Sigmoid colon (tissue), 7 donors: Measurements from ENCODE around the gene IFI27L2. TPM values are rescaled to one million over a fixed set of nuclear protein-coding genes. Genes with fewer than 3 reads are reported as not detected.
A peak's percentile ranks its signal among the peaks of the same experiment; 100 is the strongest.

ENCODE experiments used
- DNase-seq: peaks from one replicate; pipeline ENCODE4 v3.0.0-alpha.2; 2019
- H3K27ac ChIP-seq, 4 donors: fragments of 200-600 bp; sonication (generic); one replicate each; pipeline ENCODE4 v1.5.1; 2016 to 2019; ENCODE audit warnings: mild to moderate bottlenecking in 1 of 4
- H3K27me3 ChIP-seq, 3 donors: fragments of 200-600 bp; sonication (generic); one replicate each; pipeline ENCODE4 v1.5.1; 2019; ENCODE audit warnings: mild to moderate bottlenecking in 1 of 3
- H3K36me3 ChIP-seq, 4 donors: fragments of 200-600 bp; sonication (generic); one replicate each; pipeline ENCODE4 v1.5.1; 2016 to 2019
- H3K4me1 ChIP-seq, 4 donors: fragments of 200-600 bp; sonication (generic); one replicate each; pipeline ENCODE4 v1.5.1; 2017 to 2019
- H3K4me3 ChIP-seq, 4 donors: fragments of 200-600 bp; sonication (generic); one replicate each; pipeline ENCODE4 v1.5.1; 2017 to 2019; ENCODE audit warnings: mild to moderate bottlenecking in 2 of 4, moderate library complexity in 1 of 4
- H3K9me3 ChIP-seq, 4 donors: fragments of 200-600 bp in 3 of 4; sonication (generic) in 3 of 4; one replicate each; pipeline versions ENCODE4 v1.5.1 to v1.6.1; 2013 to 2019
- CTCF ChIP-seq, 4 experiments: fragments of 450-650 bp in 3 of 4; fragments of 200-600 bp in 1 of 4; IDR thresholded peaks; one replicate each; pipeline ENCODE4 v1.5.1; 2016 to 2019; ENCODE audit warnings: antibody characterized with exemption in 4 of 4, mild to moderate bottlenecking in 3 of 4, moderate library complexity in 2 of 4
- EP300 ChIP-seq, 4 donors: sonication (generic); formaldehyde crosslinking; IDR thresholded peaks; one replicate each; pipeline ENCODE4 v1.6.1; 2017; ENCODE audit warnings: antibody characterized with exemption in 4 of 4
- POLR2A ChIP-seq, 2 donors: fragments of 450-650 bp; IDR thresholded peaks; one replicate each; pipeline ENCODE4 v1.6.1; 2016; ENCODE audit warnings: antibody characterized with exemption in 2 of 2, mild to moderate bottlenecking in 2 of 2, moderate library complexity in 2 of 2
- POLR2AphosphoS5 ChIP-seq, 4 donors: sonication (generic); formaldehyde crosslinking; IDR thresholded peaks; one replicate each; pipeline ENCODE4 v1.6.1; 2017; ENCODE audit warnings: antibody characterized with exemption in 4 of 4
- WGBS, 2 donors: extraction: QIAGEN DNeasy Blood & Tissue Kit; methylation state at CpG; one replicate each; pipeline ENCODE4 v1.1.7; 2013; 5-methylcytosine and 5-hydroxymethylcytosine counted together
- intact Hi-C: fragments of 100-400 bp; cut with DNase I; formaldehyde crosslinking; loops from one replicate; pipeline ENCODE4 v1.15.1; 2023
- polyA plus RNA-seq, 3 donors: library from polyadenylated mRNA; stranded (reverse); fragments of 200-250 nt; gene quantifications; one replicate each; pipeline ENCODE4 v1.2.3, GENCODE V29; 2013
- total RNA-seq, 4 donors: library from RNA; depleted of rRNA; stranded (reverse); fragments of >200 nt; gene quantifications; one replicate each; pipeline ENCODE4 v1.1.0, GENCODE V29; 2016
- donor health status: healthy with polysubstance abuse.
- donor health status: Bipolar disorder and iron deficiency.
- donor health status: healthy.

Gene IFI27L2
- total and polyA plus RNA-seq, 7 donors = 47.9 to 145 (median 84.7) TPM

GRCh38 chr14:94132285-94132887, 3.0 kb upstream of the IFI27L2 start:
- TF ChIP-seq EP300 (IDR thresholded peaks at IDR 0.05) (no peak), POLR2AphosphoS5 (IDR thresholded peaks at IDR 0.05) (no peak), CTCF (IDR thresholded peaks at IDR 0.05) (peak; percentile 20 to 77 (median 54))
- Histone ChIP-seq H3K4me1 (peaks cover 0 to 24% (median 12%) of the 10 kb centered on the region in 4 donors), H3K27ac (no peak overlapping the region), H3K27me3 (no peaks in the 10 kb centered on the region), H3K4me3 (no peak overlapping the region), H3K36me3 (no peaks in the 10 kb centered on the region), H3K9me3 (no peaks in the 10 kb centered on the region)
- WGBS, 2 donors = 45 to 46% methylated on average over 4 of the region's 4 CpGs
- intact Hi-C loops = no loop called here
- no peak for DNase-seq

DNA sequence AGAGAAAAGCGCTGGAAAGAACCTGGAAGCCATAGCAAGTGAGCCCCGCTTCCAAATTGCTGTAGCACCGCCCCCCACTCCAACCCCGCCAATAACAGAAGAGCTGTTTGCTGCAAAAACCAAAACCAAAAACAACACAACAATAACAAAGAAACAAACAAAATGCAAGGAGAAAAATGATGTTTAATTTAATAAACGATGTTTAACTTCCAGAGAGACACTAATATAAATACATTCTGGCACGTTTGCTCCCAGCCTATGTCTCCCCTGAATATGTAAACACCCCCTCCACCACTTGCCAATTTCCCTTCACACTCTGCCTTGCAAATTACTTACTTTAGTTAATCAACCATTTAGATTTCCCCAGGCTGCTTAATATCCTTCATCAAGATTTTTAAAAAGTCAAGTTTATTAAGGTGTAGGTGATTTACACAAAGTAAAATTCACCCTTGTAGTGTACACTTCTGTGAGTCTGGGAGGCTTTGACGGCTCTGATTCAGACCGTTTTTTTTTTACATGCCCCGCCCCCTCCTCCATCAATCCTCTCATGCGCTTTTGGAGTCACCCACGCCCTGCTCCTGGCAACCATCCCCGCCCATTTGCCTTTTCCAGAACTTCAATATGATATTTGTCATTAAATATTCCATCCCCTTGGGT, 482 bp upstream of the IFI27L2 start:
- H3K4me3 ChIP-seq = peak overlapping the region; percentile 26 to 61 (median 56)
- WGBS, 2 donors = 1% methylated on average over 12 of the region's 12 CpGs
- peak overlapping the region; percentile 77 to 88 (median 80) for H3K27ac ChIP-seq
- TF ChIP-seq EP300 (IDR thresholded peaks at IDR 0.05) (no peak), POLR2AphosphoS5 (IDR thresholded peaks at IDR 0.05) (no peak), CTCF (IDR thresholded peaks at IDR 0.05) (no peak), POLR2A (IDR thresholded peaks at IDR 0.05) (no peak)
- no peaks in the 10 kb centered on the region for H3K27me3 ChIP-seq
- H3K4me1 ChIP-seq = peaks cover 0 to 20% (median 12%) of the 10 kb centered on the region in 4 donors
- no peaks in the 10 kb centered on the region for H3K36me3 ChIP-seq
- no peaks in the 10 kb centered on the region for H3K9me3 ChIP-seq
- intact Hi-C loops = loop anchor here (2.0 kb wide), 1 partner anchor 49 kb away; the partner anchor contains the start of genes DDX24 and IFI27L1
- DNase-seq = no peak

- peaks cover 0 to 20% (median 12%) of the 10 kb centered on the region in 4 donors for H3K4me1 ChIP-seq
- H3K36me3 ChIP-seq = no peaks in the 10 kb centered on the region
- WGBS, 2 donors = 93 to 95% methylated on average over 14 of the region's 14 CpGs
- no peaks in the 10 kb centered on the region for H3K27me3 ChIP-seq
- H3K4me3 ChIP-seq = peak overlapping the region in 2 of 4 donors; percentile 57 to 61
- intact Hi-C loops = loop anchor here (2.0 kb wide), 1 partner anchor 48 kb away; the partner anchor contains the start of genes DDX24 and IFI27L1
- DNase-seq = peak; percentile 18
- peak overlapping the region; percentile 77 to 88 (median 80) for H3K27ac ChIP-seq
- no peak for TF ChIP-seq EP300 (IDR thresholded peaks at IDR 0.05)
- no peak for TF ChIP-seq POLR2AphosphoS5 (IDR thresholded peaks at IDR 0.05)
- TF ChIP-seq CTCF (IDR thresholded peaks at IDR 0.05) = no peak
- H3K9me3 ChIP-seq = no peaks in the 10 kb centered on the region
These were observed 1.1 kb downstream of the IFI27L2 start for GRCh38 chr14:94128216-94128839.

DNA sequence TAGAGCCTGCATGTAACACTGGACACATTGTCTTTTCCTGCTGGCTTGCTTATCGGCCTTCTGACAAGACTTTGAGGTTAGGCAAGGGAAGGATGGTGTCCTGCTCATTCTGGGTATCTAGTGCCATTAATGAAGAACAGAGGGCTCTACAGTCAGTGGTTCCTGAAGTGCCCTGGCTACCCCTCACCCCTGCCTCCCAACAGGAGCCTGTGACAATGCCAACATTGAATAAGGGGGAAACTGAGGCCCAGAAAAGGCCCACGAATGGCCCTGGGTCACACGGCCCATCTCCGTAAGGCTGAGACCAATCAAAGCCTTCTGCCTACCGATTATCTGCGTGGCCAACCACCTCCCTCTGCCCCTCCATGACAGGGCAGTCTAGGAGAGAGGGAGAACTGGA, 2.1 kb downstream of the IFI27L2 start:
- H3K9me3 ChIP-seq = no peaks in the 10 kb centered on the region
- 93 to 98% methylated on average over 6 of the region's 6 CpGs for WGBS, 2 donors
- intact Hi-C loops = no loop called here
- no peak overlapping the region for H3K27ac ChIP-seq
- no peaks in the 10 kb centered on the region for H3K36me3 ChIP-seq
- no peak for DNase-seq
- peaks cover 0 to 20% (median 12%) of the 10 kb centered on the region in 4 donors for H3K4me1 ChIP-seq
- no peak overlapping the region for H3K4me3 ChIP-seq
- no peak for TF ChIP-seq EP300 (IDR thresholded peaks at IDR 0.05)
- no peak for TF ChIP-seq POLR2AphosphoS5 (IDR thresholded peaks at IDR 0.05)
- H3K27me3 ChIP-seq = no peaks in the 10 kb centered on the region

DNA sequence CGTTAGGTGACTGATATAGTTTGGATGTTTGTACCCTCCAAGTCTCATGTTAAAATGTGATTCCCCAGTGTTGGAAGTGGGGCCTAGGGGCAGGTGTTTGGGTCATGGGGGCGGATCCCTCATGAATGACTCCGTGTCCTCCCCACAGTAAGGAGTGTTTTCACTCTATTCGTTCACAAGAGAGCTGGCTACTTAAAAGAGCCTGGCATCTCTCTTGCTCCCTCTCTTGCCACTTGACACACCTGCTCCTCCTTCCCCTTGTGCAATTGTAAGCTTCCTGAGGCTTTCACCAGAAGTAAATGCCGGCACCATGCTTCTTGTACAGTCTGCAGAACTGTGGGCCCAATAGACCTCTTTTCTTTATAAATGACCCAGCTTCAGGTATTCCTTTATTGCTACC, 2.6 kb downstream of the IFI27L2 start:
- peak; percentile 36 for DNase-seq
- intact Hi-C loops = no loop called here
- no peaks in the 10 kb centered on the region for H3K36me3 ChIP-seq
- H3K4me3 ChIP-seq = no peak overlapping the region
- H3K4me1 ChIP-seq = peaks cover 0 to 20% (median 12%) of the 10 kb centered on the region in 4 donors
- H3K27me3 ChIP-seq = no peaks in the 10 kb centered on the region
- TF ChIP-seq CTCF (IDR thresholded peaks at IDR 0.05) (no peak), POLR2AphosphoS5 (IDR thresholded peaks at IDR 0.05) (no peak), EP300 (IDR thresholded peaks at IDR 0.05) (no peak), POLR2A (IDR thresholded peaks at IDR 0.05) (no peak)
- H3K27ac ChIP-seq = no peak overlapping the region
- 88 to 90% methylated on average over 5 of the region's 5 CpGs for WGBS, 2 donors
- no peaks in the 10 kb centered on the region for H3K9me3 ChIP-seq
